Prostate gland (tissue), 2 donors: ENCODE data around the gene PALLD.

Experiments
- POLR2A ChIP-seq: fragments of 450-650 bp; IDR thresholded peaks from one replicate; pipeline ENCODE4 v1.6.1; 2016; ENCODE audit warnings: antibody characterized with exemption, mild to moderate bottlenecking
- POLR2AphosphoS5 ChIP-seq: sonication (generic); formaldehyde crosslinking; IDR thresholded peaks from one replicate; pipeline ENCODE4 v1.6.1; 2017; ENCODE audit warnings: antibody characterized with exemption
- TF ChIP-seq, protein P1 (sequence below), 4 experiments: fragments of 200-600 bp in 2 of 4; fragments of 450-650 bp in 2 of 4; sonication (generic) in 2 of 4; IDR thresholded peaks; 1 replicate in 3 of 4; 2 replicates in 1 of 4; pipeline ENCODE4 v1.5.1; 2016 to 2019; ENCODE audit warnings: antibody characterized with exemption in 4 of 4, mild to moderate bottlenecking in 2 of 4, moderate library complexity in 2 of 4

DNA sequence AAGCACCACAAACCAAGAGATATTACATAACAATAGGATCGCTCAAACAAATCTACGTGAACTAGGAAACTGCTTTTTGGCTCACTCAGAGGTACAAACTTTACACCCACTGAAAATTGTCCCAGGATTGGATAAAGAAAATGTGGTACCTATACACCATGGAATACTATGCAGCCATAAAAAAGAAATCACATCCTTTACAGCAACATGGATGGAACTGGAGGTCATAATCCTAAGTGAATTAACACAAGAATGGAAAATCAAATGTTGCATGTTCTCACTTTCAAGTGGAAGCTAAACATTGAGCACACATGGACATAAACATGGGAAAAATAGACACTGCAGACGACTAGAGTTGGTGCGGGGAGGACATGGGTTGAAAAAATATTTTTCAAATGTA is 305.4 kb downstream of the PALLD start:
- TF ChIP-seq, protein P1, sequence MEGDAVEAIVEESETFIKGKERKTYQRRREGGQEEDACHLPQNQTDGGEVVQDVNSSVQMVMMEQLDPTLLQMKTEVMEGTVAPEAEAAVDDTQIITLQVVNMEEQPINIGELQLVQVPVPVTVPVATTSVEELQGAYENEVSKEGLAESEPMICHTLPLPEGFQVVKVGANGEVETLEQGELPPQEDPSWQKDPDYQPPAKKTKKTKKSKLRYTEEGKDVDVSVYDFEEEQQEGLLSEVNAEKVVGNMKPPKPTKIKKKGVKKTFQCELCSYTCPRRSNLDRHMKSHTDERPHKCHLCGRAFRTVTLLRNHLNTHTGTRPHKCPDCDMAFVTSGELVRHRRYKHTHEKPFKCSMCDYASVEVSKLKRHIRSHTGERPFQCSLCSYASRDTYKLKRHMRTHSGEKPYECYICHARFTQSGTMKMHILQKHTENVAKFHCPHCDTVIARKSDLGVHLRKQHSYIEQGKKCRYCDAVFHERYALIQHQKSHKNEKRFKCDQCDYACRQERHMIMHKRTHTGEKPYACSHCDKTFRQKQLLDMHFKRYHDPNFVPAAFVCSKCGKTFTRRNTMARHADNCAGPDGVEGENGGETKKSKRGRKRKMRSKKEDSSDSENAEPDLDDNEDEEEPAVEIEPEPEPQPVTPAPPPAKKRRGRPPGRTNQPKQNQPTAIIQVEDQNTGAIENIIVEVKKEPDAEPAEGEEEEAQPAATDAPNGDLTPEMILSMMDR (IDR thresholded peaks at IDR 0.05), result no peak
- TF ChIP-seq POLR2A (no peak), POLR2AphosphoS5 (no peak)
